Endodermal cell (in vitro differentiated cells): ENCODE measurements around the gene AKR1C4. TPM values are rescaled to one million over a fixed set of nuclear protein-coding genes. Genes with fewer than 3 reads are reported as not detected.

Source experiments
- DNase-seq: peaks from one replicate; pipeline ENCODE4 v3.0.0-alpha.2; 2017
- H3K27ac ChIP-seq: 2 replicates; pipeline ENCODE4 v1.5.1; 2013; ENCODE audit warnings: mild to moderate bottlenecking, low read depth, low read length, moderate library complexity
- H3K27me3 ChIP-seq: 2 replicates; pipeline ENCODE4 v1.6.1; 2013; ENCODE audit warnings: mild to moderate bottlenecking, low read length, moderate library complexity; ENCODE audit not compliant: insufficient read depth, control insufficient read depth, poor library complexity, severe bottlenecking
- H3K36me3 ChIP-seq: 2 replicates; pipeline ENCODE4 v1.7.0; 2013; ENCODE audit warnings: mild to moderate bottlenecking, low read length, moderate library complexity; ENCODE audit not compliant: control insufficient read depth, insufficient read depth
- H3K4me1 ChIP-seq: one replicate; pipeline ENCODE4 v1.7.0; 2013; ENCODE audit warnings: low read length; ENCODE audit not compliant: control insufficient read depth, insufficient read depth
- H3K4me3 ChIP-seq: 2 replicates; pipeline ENCODE4 v1.5.1; 2013; ENCODE audit warnings: mild to moderate bottlenecking, low read length, moderate library complexity
- H3K9ac ChIP-seq: 2 replicates; pipeline ENCODE4 v1.6.1; 2013; ENCODE audit warnings: mild to moderate bottlenecking, low read length, moderate library complexity; ENCODE audit not compliant: poor library complexity, severe bottlenecking; ENCODE audit errors: extremely low read depth
- H3K9me3 ChIP-seq: 2 replicates; pipeline ENCODE4 v1.6.1; 2013; ENCODE audit warnings: mild to moderate bottlenecking, low read length, moderate library complexity; ENCODE audit not compliant: control insufficient read depth
- H3K27ac Mint-ChIP-seq: 2 replicates; pipeline ENCODE4 v1.8.0; 2020; ENCODE audit warnings: mixed read lengths
- H3K27me3 Mint-ChIP-seq: 2 replicates; pipeline ENCODE4 v1.8.0; 2021; ENCODE audit warnings: mild to moderate bottlenecking, mixed read lengths; ENCODE audit not compliant: insufficient read depth
- H3K36me3 Mint-ChIP-seq: 2 replicates; pipeline ENCODE4 v1.8.0; 2020; ENCODE audit warnings: low read depth, mixed read lengths
- H3K4me1 Mint-ChIP-seq: 2 replicates; pipeline ENCODE4 v1.8.0; 2020; ENCODE audit warnings: mixed read lengths
- H3K4me3 Mint-ChIP-seq: 2 replicates; pipeline ENCODE4 v1.8.0; 2020; ENCODE audit warnings: mild to moderate bottlenecking, moderate library complexity, mixed read lengths
- H3K9me3 Mint-ChIP-seq: 2 replicates; pipeline ENCODE4 v1.8.0; 2020; ENCODE audit warnings: mild to moderate bottlenecking, mixed read lengths
- CTCF ChIP-seq: fragments of 200-600 bp; sonication (generic); conservative IDR thresholded peaks from 2 replicates; pipeline ENCODE4 v1.5.0; 2021; ENCODE audit warnings: antibody characterized with exemption, mild to moderate bottlenecking
- WGBS, 2 experiments: methylation state at CpG; one replicate each; pipeline versions ENCODE4 v1.1.5 to v1.1.7; 2013; ENCODE audit warnings: missing lambda C conversion rate in 2 of 2, mixed read lengths in 1 of 2; ENCODE audit not compliant: insufficient coverage in 1 of 2, insufficient read length in 1 of 2; 5-methylcytosine and 5-hydroxymethylcytosine counted together
- total RNA-seq, 2 donors: library from RNA; stranded (reverse); fragmentation: NEBNext Ultra II Directional in 1 of 2; extraction: Animal tissue kit (Norgen Biotek cat#: 25700) in 1 of 2; gene quantifications; 2 replicates in 1 of 2; 3 replicates in 1 of 2; pipeline ENCODE4 v1.2.1, GENCODE V29; 2021

Gene AKR1C4
- total RNA-seq, 2 donors from 2014 or later, result not detected

- 100% methylated on average over 1 of the region's 1 CpG for WGBS, 2 experiments
- TF ChIP-seq CTCF, result no peak
- Histone ChIP-seq H3K36me3 (no peaks in the 10 kb centered on the region), H3K9ac (no peak overlapping the region), H3K4me1 (no peaks in the 10 kb centered on the region), H3K9me3 (peaks cover 26% of the 10 kb centered on the region), H3K27me3 (no peaks in the 10 kb centered on the region), H3K27ac (no peak overlapping the region), H3K4me3 (no peak overlapping the region)
- Mint-ChIP-seq H3K4me1 (no peaks in the 10 kb centered on the region), H3K9me3 (peaks cover 37% of the 10 kb centered on the region), H3K27me3 (no peaks in the 10 kb centered on the region), H3K36me3 (no peaks in the 10 kb centered on the region), H3K4me3 (no peak overlapping the region), H3K27ac (no peak overlapping the region)
- no peak for DNase-seq
Observed at GRCh38 chr10:5265139-5265538, 68.5 kb downstream of the AKR1C4 start.

- no peaks in the 10 kb centered on the region for H3K4me1 ChIP-seq
Observed at GRCh38 chr10:5266351-5266750, 69.7 kb downstream of the AKR1C4 start.

GRCh38 chr10:5266804-5267203 is 70.2 kb downstream of the AKR1C4 start:
- 71 to 100% methylated on average over 1 of the region's 1 CpG for WGBS, 2 experiments
- Histone ChIP-seq H3K27me3 (no peaks in the 10 kb centered on the region), H3K9ac (no peak overlapping the region), H3K4me1 (no peaks in the 10 kb centered on the region), H3K4me3 (no peak overlapping the region), H3K9me3 (peaks cover 26% of the 10 kb centered on the region), H3K27ac (no peak overlapping the region), H3K36me3 (no peaks in the 10 kb centered on the region)
- no peak for TF ChIP-seq CTCF
- Mint-ChIP-seq H3K27ac (no peak overlapping the region), H3K27me3 (no peaks in the 10 kb centered on the region), H3K36me3 (no peaks in the 10 kb centered on the region), H3K9me3 (peaks cover 34% of the 10 kb centered on the region), H3K4me3 (no peak overlapping the region), H3K4me1 (no peaks in the 10 kb centered on the region)
- no peak for DNase-seq

More at GRCh38 chr10:5266351-5266750, 69.7 kb downstream of the AKR1C4 start:
- Mint-ChIP-seq H3K27me3 (no peaks in the 10 kb centered on the region), H3K36me3 (no peaks in the 10 kb centered on the region), H3K27ac (no peak overlapping the region), H3K4me3 (no peak overlapping the region), H3K9me3 (peaks cover 37% of the 10 kb centered on the region), H3K4me1 (no peaks in the 10 kb centered on the region)
- Histone ChIP-seq H3K27me3 (no peaks in the 10 kb centered on the region), H3K9ac (no peak overlapping the region), H3K9me3 (peaks cover 26% of the 10 kb centered on the region), H3K4me3 (no peak overlapping the region), H3K36me3 (no peaks in the 10 kb centered on the region), H3K27ac (no peak overlapping the region)
- WGBS, 2 experiments, result 33 to 63% methylated on average over 1 of the region's 1 CpG
- no peak for TF ChIP-seq CTCF
- DNase-seq, result no peak
